ENCODE measurements around the gene TUFT1. TPM values are rescaled to one million over a fixed set of nuclear protein-coding genes. Genes with fewer than 3 reads are reported as not detected.

Gene TUFT1
- total and polyA plus RNA-seq, 9 of the 15 experiments (the other 6 are each of a cell fraction or from before 2014, with no cell fraction given) = 0.54 to 2.0 (median 1.7) TPM

DNA sequence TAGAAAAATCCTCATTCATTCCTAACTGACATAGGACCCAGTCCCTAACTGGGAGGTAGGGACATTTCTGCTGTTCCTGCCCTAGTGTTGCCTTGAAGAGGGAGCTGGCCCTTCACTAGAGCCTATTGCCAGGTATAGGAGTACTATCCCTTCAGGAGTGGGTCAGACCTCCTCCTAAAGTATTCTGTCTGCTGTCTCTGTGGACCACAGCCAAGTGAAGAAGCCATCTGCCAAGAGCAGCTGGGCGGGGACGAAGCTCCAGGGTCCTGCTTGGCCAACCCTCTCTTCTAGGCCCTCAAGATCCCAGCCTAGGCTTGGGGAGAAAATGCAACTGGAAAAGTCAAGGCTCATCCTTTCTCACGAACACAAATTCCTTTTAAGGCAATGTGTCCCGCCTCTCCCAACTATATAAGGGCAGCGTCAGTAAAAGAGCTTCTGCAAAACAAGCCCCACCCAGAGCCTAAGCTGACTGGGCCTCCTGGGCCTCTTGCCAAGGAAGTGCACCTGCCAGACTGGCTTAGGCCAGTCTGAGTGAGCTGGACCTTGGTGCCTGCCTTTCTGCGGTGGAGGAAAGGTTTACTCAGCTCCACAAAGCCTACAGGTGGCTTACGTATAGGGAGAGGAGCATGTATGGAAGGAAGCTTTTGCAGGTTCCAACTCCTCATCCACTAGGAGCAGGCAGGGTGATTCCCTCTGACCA, 638 bp upstream of the TUFT1 start (continued):
- peak; percentile 77 for TF ChIP-seq CTBP1 (IDR thresholded peaks at IDR 0.05; ENCODE audit: borderline replicate concordance)
- TF ChIP-seq ELK1 (CRISPR knock-in tag; IDR thresholded peaks at IDR 0.05) = no peak
- TF ChIP-seq ZNF584 (CRISPR knock-in tag; IDR thresholded peaks at IDR 0.05; ENCODE audit: low read depth) = 0 out of 2 replicates have a peak, but pooled peaks have one; percentile 47
- TF ChIP-seq SRSF3 (IDR thresholded peaks at IDR 0.05; ENCODE audit: insufficient read depth, low read length) = no peak
- TF ChIP-seq ZZZ3 (IDR thresholded peaks at IDR 0.05) = no peak
- no peak for TF ChIP-seq FOS (IDR thresholded peaks at IDR 0.05; ENCODE audit: extremely low read depth, insufficient read length)
- TF ChIP-seq ARID1B (IDR thresholded peaks at IDR 0.05) = no peak; the same call in 1 of the 2 replicates
- TF ChIP-seq, protein P1, sequence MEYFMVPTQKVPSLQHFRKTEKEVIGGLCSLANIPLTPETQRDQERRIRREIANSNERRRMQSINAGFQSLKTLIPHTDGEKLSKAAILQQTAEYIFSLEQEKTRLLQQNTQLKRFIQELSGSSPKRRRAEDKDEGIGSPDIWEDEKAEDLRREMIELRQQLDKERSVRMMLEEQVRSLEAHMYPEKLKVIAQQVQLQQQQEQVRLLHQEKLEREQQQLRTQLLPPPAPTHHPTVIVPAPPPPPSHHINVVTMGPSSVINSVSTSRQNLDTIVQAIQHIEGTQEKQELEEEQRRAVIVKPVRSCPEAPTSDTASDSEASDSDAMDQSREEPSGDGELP (CRISPR knock-in tag; IDR thresholded peaks at IDR 0.05; ENCODE audit: borderline replicate concordance) = peak; percentile 40; the same call in 1 of the 2 replicates
- TF ChIP-seq ZBTB7A (IDR thresholded peaks at IDR 0.05; ENCODE audit: borderline replicate concordance, control insufficient read depth, low read depth, low read length) = no peak
- no peak for TF ChIP-seq STAT5B (CRISPR knock-in tag; IDR thresholded peaks at IDR 0.05)
- no peak for TF ChIP-seq ZNF121 (CRISPR knock-in tag; conservative IDR thresholded peaks at IDR 0.05)
- no peak for TF ChIP-seq NFRKB (IDR thresholded peaks at IDR 0.05; ENCODE audit: low read depth)
- no peak for TF ChIP-seq E2F3 (CRISPR knock-in tag; IDR thresholded peaks at IDR 0.05)
- TF ChIP-seq HDGF (IDR thresholded peaks at IDR 0.05) = no peak
- no peak; a peak in 1 of 4 replicates for TF ChIP-seq TEAD1 (CRISPR knock-in tag; IDR thresholded peaks at IDR 0.05)
- peak; percentile 95 for TF ChIP-seq KLF16 (IDR thresholded peaks at IDR 0.05)
- TF ChIP-seq SP2 (IDR thresholded peaks at IDR 0.05; ENCODE audit: extremely low read depth, low read depth, low read length, poor library complexity, severe bottlenecking) = no peak
- 0 out of 2 replicates have a peak, but pooled peaks have one; percentile 26 for TF ChIP-seq MAFG (tag; conservative IDR thresholded peaks at IDR 0.05)
- TF ChIP-seq ZFP36 (IDR thresholded peaks at IDR 0.05; ENCODE audit: low read depth, low read length, partially characterized antibody) = peak; percentile 92
- 0 out of 2 replicates have a peak, but pooled peaks have one; percentile 7 for TF ChIP-seq GABPB1 (CRISPR knock-in tag; IDR thresholded peaks at IDR 0.05)
- peak; percentile 39 for TF ChIP-seq TBP (optimal IDR thresholded peaks at IDR 0.05; ENCODE audit: low read depth, low read length)
- no peak for TF ChIP-seq HMG20B (CRISPR knock-in tag; IDR thresholded peaks at IDR 0.05)
- no peak; the same call in 1 of the 2 replicates for TF ChIP-seq TEAD4 (IDR thresholded peaks at IDR 0.05; ENCODE audit: low read length)
- TF ChIP-seq TEAD4 (CRISPR knock-in tag; IDR thresholded peaks at IDR 0.05; ENCODE audit: borderline replicate concordance) = no peak
- TF ChIP-seq ZBTB9 (CRISPR knock-in tag; IDR thresholded peaks at IDR 0.05) = no peak
- TF ChIP-seq TRIM24 (IDR thresholded peaks at IDR 0.05) = peak in 1 of 2 experiments; percentile 52; a peak in 2 of 4 replicates
- TF ChIP-seq BRF1 (IDR thresholded peaks at IDR 0.05; ENCODE audit: borderline replicate concordance, extremely low read depth, insufficient read length) = no peak

Data from K562 (cell line).